Mesenchymal stem cell (in vitro differentiated cells and primary cell): Measurements from ENCODE around the gene DMP1.

Experiments used
- DNase-seq: peaks from one replicate; pipeline ENCODE4 v3.0.0-alpha.2; 2013
- H2AFZ ChIP-seq: one replicate; pipeline ENCODE4 v1.6.1; 2013; ENCODE audit warnings: low read depth, mild to moderate bottlenecking, control low read depth, inconsistent platforms, low read length, moderate library complexity
- H2AK5ac ChIP-seq: 2 replicates; pipeline ENCODE4 v1.6.1; 2013; ENCODE audit warnings: low read length, moderate library complexity, mild to moderate bottlenecking, inconsistent platforms; ENCODE audit not compliant: severe bottlenecking
- H2BK120ac ChIP-seq: one replicate; pipeline ENCODE4 v1.6.1; 2013; ENCODE audit warnings: low read depth, mild to moderate bottlenecking, inconsistent platforms, low read length, moderate library complexity
- H2BK12ac ChIP-seq, 2 experiments: one replicate each; pipeline ENCODE4 v1.6.1; 2013; ENCODE audit warnings: inconsistent platforms in 2 of 2, low read length in 2 of 2, mild to moderate bottlenecking in 2 of 2, moderate library complexity in 2 of 2, control low read depth in 1 of 2
- H2BK15ac ChIP-seq: one replicate; pipeline ENCODE4 v1.6.1; 2013; ENCODE audit warnings: mild to moderate bottlenecking, low read depth, inconsistent platforms; ENCODE audit not compliant: poor library complexity, severe bottlenecking
- H2BK5ac ChIP-seq: 2 replicates; pipeline ENCODE4 v1.6.1; 2013; ENCODE audit warnings: low read depth, mild to moderate bottlenecking, low read length, control low read depth, inconsistent platforms; ENCODE audit not compliant: poor library complexity, severe bottlenecking
- H3K14ac ChIP-seq, 2 experiments: one replicate each; pipeline ENCODE4 v1.6.1; 2013; ENCODE audit warnings: inconsistent platforms in 2 of 2, low read length in 2 of 2, control low read depth in 1 of 2, mild to moderate bottlenecking in 1 of 2, moderate library complexity in 1 of 2
- H3K18ac ChIP-seq, 2 experiments: one replicate each; pipeline ENCODE4 v1.6.1; 2013; ENCODE audit warnings: inconsistent platforms in 2 of 2, low read length in 2 of 2, control low read depth in 1 of 2, low read depth in 1 of 2, mild to moderate bottlenecking in 1 of 2
- H3K23ac ChIP-seq, 2 experiments: one replicate each; pipeline ENCODE4 v1.6.1; 2013; ENCODE audit warnings: inconsistent platforms in 2 of 2, low read length in 2 of 2, mild to moderate bottlenecking in 2 of 2, moderate library complexity in 2 of 2, control low read depth in 1 of 2
- H3K27ac ChIP-seq: 2 replicates; pipeline ENCODE4 v1.5.1; 2013; ENCODE audit warnings: mild to moderate bottlenecking, moderate library complexity, low read length, control low read depth, inconsistent platforms; ENCODE audit not compliant: poor library complexity, severe bottlenecking
- H3K27me3 ChIP-seq, 2 experiments: 2 replicates each; pipeline versions ENCODE4 v1.6.1 to v1.7.0; 2013; ENCODE audit warnings: low read length in 2 of 2, mild to moderate bottlenecking in 2 of 2, moderate library complexity in 2 of 2, control low read depth in 1 of 2, inconsistent platforms in 1 of 2; ENCODE audit not compliant: control insufficient read depth in 1 of 2, insufficient read depth in 1 of 2
- H3K36me3 ChIP-seq, 2 experiments: 2 replicates each; pipeline versions ENCODE4 v1.6.1 to v1.7.0; 2013; ENCODE audit warnings: low read length in 2 of 2, control low read depth in 1 of 2, inconsistent platforms in 1 of 2, low read depth in 1 of 2, mild to moderate bottlenecking in 1 of 2; ENCODE audit not compliant: insufficient read depth in 2 of 2, control insufficient read depth in 1 of 2
- H3K4ac ChIP-seq, 2 experiments: one replicate each; pipeline ENCODE4 v1.6.1; 2013; ENCODE audit warnings: inconsistent platforms in 2 of 2, low read length in 2 of 2, mild to moderate bottlenecking in 2 of 2, moderate library complexity in 2 of 2, control low read depth in 1 of 2, low read depth in 1 of 2
- H3K4me1 ChIP-seq: 2 replicates; pipeline ENCODE4 v1.6.1; 2013; ENCODE audit warnings: low read depth, low read length, control low read depth; ENCODE audit not compliant: control insufficient read depth, insufficient read depth
- H3K4me2 ChIP-seq: 2 replicates; pipeline ENCODE4 v1.6.1; 2013; ENCODE audit warnings: low read length, mild to moderate bottlenecking, inconsistent platforms; ENCODE audit not compliant: poor library complexity, severe bottlenecking
- H3K4me3 ChIP-seq, 2 experiments: 2 replicates each; pipeline versions ENCODE4 v1.5.1 to v1.7.0; 2013; ENCODE audit warnings: low read length in 2 of 2, mild to moderate bottlenecking in 2 of 2, control low read depth in 1 of 2, low read depth in 1 of 2; ENCODE audit not compliant: insufficient read depth in 1 of 2
- H3K79me1 ChIP-seq: replicated peaks from 2 replicates; pipeline ENCODE4 v1.6.1; 2013; ENCODE audit warnings: mild to moderate bottlenecking, control low read depth, low read length, inconsistent platforms; ENCODE audit not compliant: poor library complexity, severe bottlenecking
- H3K9ac ChIP-seq: 2 replicates; pipeline ENCODE4 v1.7.0; 2013; ENCODE audit warnings: mild to moderate bottlenecking, low read length, moderate library complexity
- H3K9me3 ChIP-seq: 2 replicates; pipeline ENCODE4 v1.7.0; 2013; ENCODE audit warnings: mild to moderate bottlenecking, low read length; ENCODE audit not compliant: control insufficient read depth
- H4K8ac ChIP-seq: one replicate; pipeline ENCODE4 v1.6.1; 2013; ENCODE audit warnings: inconsistent platforms, mild to moderate bottlenecking, low read length, moderate library complexity
- H4K91ac ChIP-seq: one replicate; pipeline ENCODE4 v1.6.1; 2013; ENCODE audit warnings: mild to moderate bottlenecking, low read length, inconsistent platforms
- WGBS: methylation state at CpG from one replicate; pipeline ENCODE4 v1.1.7; 2013; ENCODE audit warnings: mixed read lengths; 5-methylcytosine and 5-hydroxymethylcytosine counted together

The DMP1 gene

DNA sequence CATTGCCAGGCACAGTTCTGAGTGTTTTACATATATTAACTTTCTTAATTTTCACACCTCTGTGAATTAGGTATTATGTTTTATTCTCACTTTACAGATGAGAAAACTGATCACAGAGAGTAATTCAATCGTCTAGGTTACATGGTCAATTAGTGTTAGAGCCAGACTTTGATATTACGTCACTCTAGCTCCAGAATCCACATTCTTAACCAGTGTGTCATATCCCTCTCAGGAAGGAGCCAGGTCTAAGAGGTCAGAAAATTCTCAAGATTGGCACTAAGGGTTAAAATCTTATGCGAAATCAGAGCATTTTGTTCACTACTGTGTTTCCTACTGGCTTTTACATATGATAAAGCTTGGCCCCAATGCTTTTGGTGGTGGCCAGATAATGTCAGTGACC lies 7.4 kb downstream of the DMP1 start:
- Histone ChIP-seq H2BK15ac (no peak overlapping the region), H3K9me3 (no peaks in the 10 kb centered on the region), H2AFZ (no peak overlapping the region), H4K8ac (no peak overlapping the region), H3K9ac (no peak overlapping the region), H3K23ac (no peak overlapping the region), H3K36me3 (no peaks in the 10 kb centered on the region), H3K4ac (no peak overlapping the region), H3K4me2 (no peak overlapping the region), H2BK120ac (no peak overlapping the region), H3K27ac (peak overlapping the region; percentile 30), H4K91ac (no peak overlapping the region), H3K4me1 (peaks cover 3% of the 10 kb centered on the region), H3K79me1 (no peaks in the 10 kb centered on the region), H2BK12ac (no peak overlapping the region), H3K27me3 (no peaks in the 10 kb centered on the region), H3K18ac (no peak overlapping the region), H3K4me3 (no peak overlapping the region), H2BK5ac (no peak overlapping the region), H2AK5ac (peak overlapping the region; percentile 19), H3K14ac (no peak overlapping the region)
- peak; percentile 47 for DNase-seq
- 20% methylated on average over 1 of the region's 3 CpGs for WGBS

DNA sequence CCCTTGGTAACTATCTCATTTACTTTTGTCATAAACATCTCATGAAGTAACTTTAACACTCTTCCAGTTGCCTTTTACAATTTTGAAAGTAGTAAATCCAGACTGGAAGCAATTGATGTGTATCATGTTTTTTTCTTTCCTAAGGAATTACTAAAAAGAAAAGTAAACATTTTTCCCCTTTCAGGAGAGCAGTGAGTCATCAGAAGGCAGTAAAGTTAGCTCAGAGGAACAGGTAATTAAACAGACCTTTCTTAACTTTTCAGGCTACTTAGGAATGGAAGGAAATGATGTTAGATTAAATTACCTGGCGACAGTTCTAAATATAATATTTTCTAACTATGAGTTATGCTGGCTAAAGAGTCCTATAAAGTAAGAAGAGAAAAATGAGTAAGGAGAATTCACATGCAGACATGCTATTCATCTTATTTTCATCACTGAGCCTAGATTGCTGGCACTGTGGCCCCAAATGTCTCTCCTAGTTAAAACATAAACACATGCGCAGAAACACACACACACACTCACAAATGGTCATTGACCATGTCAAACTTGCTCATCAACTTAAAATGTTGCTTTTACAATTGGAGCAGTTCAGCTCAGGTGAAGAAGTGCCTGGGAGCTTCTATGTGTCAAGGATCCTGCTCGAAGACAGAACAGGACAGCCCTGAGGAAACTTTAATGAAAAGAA lies 9.3 kb downstream of the DMP1 start:
- Histone ChIP-seq H2AFZ (no peak overlapping the region), H3K4me1 (peaks cover 3% of the 10 kb centered on the region), H3K27ac (peak overlapping the region; percentile 18), H3K23ac (no peak overlapping the region), H3K27me3 (peaks cover 0 to 3% of the 10 kb centered on the region in 2 experiments), H2BK12ac (no peak overlapping the region), H3K4me2 (no peak overlapping the region), H2AK5ac (no peak overlapping the region), H2BK120ac (no peak overlapping the region), H4K8ac (no peak overlapping the region), H3K4ac (no peak overlapping the region), H3K14ac (no peak overlapping the region), H3K18ac (no peak overlapping the region), H3K4me3 (no peak overlapping the region), H2BK5ac (no peak overlapping the region), H3K9ac (peak overlapping the region; percentile 42), H3K9me3 (no peaks in the 10 kb centered on the region), H4K91ac (no peak overlapping the region), H2BK15ac (no peak overlapping the region), H3K36me3 (no peaks in the 10 kb centered on the region), H3K79me1 (no peaks in the 10 kb centered on the region)
- 60% methylated on average over 2 of the region's 3 CpGs for WGBS
- peak; percentile 6 for DNase-seq

DNA sequence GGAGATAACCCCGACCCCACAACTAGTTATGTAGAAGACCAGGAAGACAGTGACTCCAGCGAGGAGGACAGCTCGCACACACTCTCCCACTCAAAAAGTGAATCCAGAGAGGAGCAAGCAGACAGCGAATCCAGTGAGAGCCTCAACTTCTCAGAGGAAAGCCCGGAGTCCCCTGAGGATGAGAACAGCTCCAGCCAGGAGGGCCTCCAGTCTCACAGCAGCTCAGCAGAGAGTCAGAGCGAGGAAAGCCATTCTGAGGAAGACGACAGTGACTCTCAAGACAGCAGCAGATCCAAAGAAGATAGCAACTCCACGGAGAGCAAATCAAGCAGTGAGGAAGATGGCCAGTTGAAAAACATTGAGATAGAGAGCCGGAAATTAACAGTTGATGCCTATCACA lies 12.8 kb downstream of the DMP1 start:
- H4K8ac ChIP-seq = no peak overlapping the region
- no peak for DNase-seq
- no peak overlapping the region for H3K23ac ChIP-seq
- H3K9me3 ChIP-seq = no peaks in the 10 kb centered on the region
- H3K4me1 ChIP-seq = peaks cover 3% of the 10 kb centered on the region
- no peak overlapping the region for H3K18ac ChIP-seq
- no peak overlapping the region for H3K14ac ChIP-seq
- no peak overlapping the region for H2BK12ac ChIP-seq
- 87% methylated on average over 8 of the region's 9 CpGs for WGBS
- peaks cover 0 to 3% of the 10 kb centered on the region in 2 experiments for H3K27me3 ChIP-seq
- H3K4me3 ChIP-seq = no peak overlapping the region
- no peak overlapping the region for H2BK120ac ChIP-seq
- no peaks in the 10 kb centered on the region for H3K36me3 ChIP-seq
- H3K79me1 ChIP-seq = no peaks in the 10 kb centered on the region
- no peak overlapping the region for H3K4me2 ChIP-seq
- H2AFZ ChIP-seq = no peak overlapping the region
- no peak overlapping the region for H3K9ac ChIP-seq
- no peak overlapping the region for H4K91ac ChIP-seq
- no peak overlapping the region for H2BK5ac ChIP-seq
- H3K27ac ChIP-seq = no peak overlapping the region
- H3K4ac ChIP-seq = no peak overlapping the region
- no peak overlapping the region for H2BK15ac ChIP-seq
- H2AK5ac ChIP-seq = no peak overlapping the region

GRCh38 chr4:87669373-87669772 lies 19.3 kb downstream of the DMP1 start:
- Histone ChIP-seq H2BK120ac (no peak overlapping the region), H3K4me3 (no peak overlapping the region), H3K4me1 (no peaks in the 10 kb centered on the region), H4K91ac (no peak overlapping the region), H3K4ac (no peak overlapping the region), H3K9me3 (peaks cover 23% of the 10 kb centered on the region), H2BK15ac (no peak overlapping the region), H2AK5ac (no peak overlapping the region), H3K18ac (no peak overlapping the region), H2BK12ac (no peak overlapping the region), H4K8ac (no peak overlapping the region), H3K79me1 (no peaks in the 10 kb centered on the region), H2BK5ac (no peak overlapping the region), H3K9ac (no peak overlapping the region), H3K27me3 (no peaks in the 10 kb centered on the region), H3K27ac (no peak overlapping the region), H3K4me2 (no peak overlapping the region), H2AFZ (no peak overlapping the region), H3K36me3 (no peaks in the 10 kb centered on the region), H3K23ac (no peak overlapping the region), H3K14ac (no peak overlapping the region)
- 64% methylated on average over 3 of the region's 3 CpGs for WGBS
- DNase-seq = no peak
